HEK293 (cell line): ENCODE measurements around the gene PLCB3.

ENCODE experiments used
- CTCF ChIA-PET: fragments of 350-600 bp; formaldehyde crosslinking; extraction: SDS; loops from one replicate; lab custom pipeline; 2021; ENCODE audit warnings: antibody characterized with exemption; lab: Yijun Ruan, JAX
- POLR2A ChIA-PET: fragments of 300-600 bp; formaldehyde crosslinking; extraction: SDS; loops from one replicate; lab custom pipeline; 2020; ENCODE audit warnings: antibody characterized with exemption, inconsistent platforms; lab: Yijun Ruan, JAX
- H3K27ac ChIP-seq: fragments of 200-500 bp; sonication (Bioruptor generic); 2 replicates; pipeline ENCODE4 v1.5.1; 2014; ENCODE audit warnings: low read depth, low read length, control low read depth, inconsistent platforms; ENCODE audit errors: extremely low read depth
- H3K36me3 ChIP-seq, 2 experiments: fragments of 200-500 bp in 1 of 2; sonication (Bioruptor generic) in 1 of 2; 1 replicate in 1 of 2; 2 replicates in 1 of 2; pipeline ENCODE4 v1.5.1; 2014 to 2017; ENCODE audit warnings: inconsistent platforms in 2 of 2, low read length in 2 of 2; ENCODE audit not compliant: control insufficient read depth in 2 of 2, insufficient read depth in 1 of 2
- H3K4me1 ChIP-seq: fragments of 200-500 bp; sonication (Bioruptor generic); 2 replicates; pipeline ENCODE4 v1.5.1; 2014; ENCODE audit warnings: mild to moderate bottlenecking, low read length, inconsistent platforms; ENCODE audit not compliant: control insufficient read depth, insufficient read depth
- H3K4me3 ChIP-seq: 2 replicates; pipeline ENCODE4 v1.5.1; 2011; ENCODE audit warnings: low read depth, mild to moderate bottlenecking, control low read depth, low read length, moderate library complexity
- H3K9me3 ChIP-seq: fragments of 200-500 bp; sonication (Bioruptor generic); 2 replicates; pipeline ENCODE4 v1.5.1; 2014; ENCODE audit warnings: low read depth, low read length, inconsistent platforms; ENCODE audit not compliant: control insufficient read depth, insufficient read depth
- BCL11B ChIP-seq: fragments of 450-650 bp; formaldehyde crosslinking; IDR thresholded peaks from 2 replicates; pipeline ENCODE4 v1.5.1; 2016; ENCODE audit warnings: low read depth, missing biosample characterization, missing genetic modification characterization
- GLIS2 ChIP-seq: fragments of 450-650 bp; formaldehyde crosslinking; IDR thresholded peaks from 2 replicates; pipeline ENCODE4 v1.5.1; 2016; ENCODE audit warnings: missing biosample characterization, missing genetic modification characterization
- HOXC10 ChIP-seq: sonication (generic); formaldehyde crosslinking; IDR thresholded peaks from 2 replicates; pipeline ENCODE4 v1.8.1; 2023; ENCODE audit warnings: mild to moderate bottlenecking, missing genetic modification reagents
- HOXD13 ChIP-seq: sonication (generic); formaldehyde crosslinking; IDR thresholded peaks from 2 replicates; pipeline ENCODE4 v1.8.0; 2022; ENCODE audit warnings: missing genetic modification reagents, borderline replicate concordance
- INSM2 ChIP-seq: fragments of 450-650 bp; formaldehyde crosslinking; IDR thresholded peaks from 2 replicates; pipeline ENCODE4 v1.5.1; 2016; ENCODE audit warnings: missing biosample characterization, missing genetic modification characterization
- KLF1 ChIP-seq: fragments of 450-650 bp; formaldehyde crosslinking; IDR thresholded peaks from 2 replicates; pipeline ENCODE4 v1.5.1; 2016; ENCODE audit warnings: missing biosample characterization, missing genetic modification characterization
- OVOL3 ChIP-seq: fragments of 450-650 bp; formaldehyde crosslinking; IDR thresholded peaks from 2 replicates; pipeline ENCODE4 v1.5.1; 2016; ENCODE audit warnings: missing biosample characterization, missing genetic modification characterization
- PRDM6 ChIP-seq: fragments of 450-650 bp; formaldehyde crosslinking; IDR thresholded peaks from 2 replicates; pipeline ENCODE4 v1.5.1; 2017; ENCODE audit warnings: missing biosample characterization, missing genetic modification characterization
- SP3 ChIP-seq: fragments of 450-650 bp; formaldehyde crosslinking; IDR thresholded peaks from 2 replicates; pipeline ENCODE4 v1.5.1; 2016; ENCODE audit warnings: missing biosample characterization, missing genetic modification characterization
- ZBTB7A ChIP-seq: fragments of 450-650 bp; formaldehyde crosslinking; IDR thresholded peaks from 2 replicates; pipeline ENCODE4 v1.5.1; 2016; ENCODE audit warnings: low read depth, missing biosample characterization, missing genetic modification characterization
- ZNF157 ChIP-seq: fragments of 450-650 bp; formaldehyde crosslinking; IDR thresholded peaks from 2 replicates; pipeline ENCODE4 v1.5.1; 2016; ENCODE audit warnings: missing biosample characterization, missing genetic modification characterization
- ZNF16 ChIP-seq: fragments of 450-650 bp; formaldehyde crosslinking; IDR thresholded peaks from 2 replicates; pipeline ENCODE4 v1.5.1; 2016; ENCODE audit warnings: low read depth, missing biosample characterization, missing genetic modification characterization
- ZNF202 ChIP-seq: fragments of 450-650 bp; formaldehyde crosslinking; IDR thresholded peaks from 2 replicates; pipeline ENCODE4 v1.5.1; 2016; ENCODE audit warnings: missing biosample characterization, missing genetic modification characterization, borderline replicate concordance
- ZNF221 ChIP-seq: fragments of 450-650 bp; formaldehyde crosslinking; IDR thresholded peaks from 2 replicates; pipeline ENCODE4 v1.5.1; 2017; ENCODE audit warnings: missing biosample characterization, missing genetic modification characterization, borderline replicate concordance
- ZNF24 ChIP-seq: fragments of 450-650 bp; formaldehyde crosslinking; IDR thresholded peaks from 2 replicates; pipeline ENCODE4 v1.5.1; 2016; ENCODE audit warnings: missing biosample characterization, missing genetic modification characterization
- ZNF248 ChIP-seq: fragments of 450-650 bp; formaldehyde crosslinking; IDR thresholded peaks from 2 replicates; pipeline ENCODE4 v1.5.1; 2017; ENCODE audit warnings: missing biosample characterization, missing genetic modification characterization
- ZNF311 ChIP-seq: fragments of 450-650 bp; formaldehyde crosslinking; IDR thresholded peaks from 2 replicates; pipeline ENCODE4 v1.5.1; 2017; ENCODE audit warnings: missing biosample characterization, missing genetic modification characterization, borderline replicate concordance
- ZNF391 ChIP-seq: fragments of 450-650 bp; formaldehyde crosslinking; IDR thresholded peaks from 2 replicates; pipeline ENCODE4 v1.5.1; 2016; ENCODE audit warnings: low read depth, missing biosample characterization, missing genetic modification characterization, borderline replicate concordance
- ZNF394 ChIP-seq: fragments of 450-650 bp; formaldehyde crosslinking; IDR thresholded peaks from 2 replicates; pipeline ENCODE4 v1.5.1; 2016; ENCODE audit warnings: missing biosample characterization, missing genetic modification characterization, mild to moderate bottlenecking, moderate library complexity, borderline replicate concordance
- ZNF544 ChIP-seq: fragments of 450-650 bp; formaldehyde crosslinking; IDR thresholded peaks from 2 replicates; pipeline ENCODE4 v1.5.0; 2017; ENCODE audit warnings: missing biosample characterization, missing genetic modification characterization
- ZNF561 ChIP-seq: fragments of 450-650 bp; IDR thresholded peaks from 2 replicates; pipeline ENCODE4 v1.5.1; 2018; ENCODE audit warnings: missing biosample characterization, missing genetic modification characterization, borderline replicate concordance
- ZNF596 ChIP-seq: fragments of 450-650 bp; IDR thresholded peaks from 2 replicates; pipeline ENCODE4 v1.5.0; 2018; ENCODE audit warnings: missing biosample characterization, mild to moderate bottlenecking, missing genetic modification characterization, moderate library complexity
- ZNF830 ChIP-seq: fragments of 450-650 bp; IDR thresholded peaks from 2 replicates; pipeline ENCODE4 v1.5.0; 2018; ENCODE audit warnings: missing biosample characterization, missing genetic modification characterization, low read depth, mild to moderate bottlenecking, moderate library complexity
- ZSCAN23 ChIP-seq: fragments of 450-650 bp; formaldehyde crosslinking; IDR thresholded peaks from 2 replicates; pipeline ENCODE4 v1.5.1; 2016; ENCODE audit warnings: missing biosample characterization, missing genetic modification characterization
- TF ChIP-seq, protein P1 (sequence below): fragments of 450-650 bp; formaldehyde crosslinking; IDR thresholded peaks from 2 replicates; pipeline ENCODE4 v1.5.1; 2016; ENCODE audit warnings: missing biosample characterization, missing genetic modification characterization
- TF ChIP-seq, protein P2 (sequence below): fragments of 450-650 bp; formaldehyde crosslinking; IDR thresholded peaks from 2 replicates; pipeline ENCODE4 v1.5.1; 2016; ENCODE audit warnings: missing biosample characterization, missing genetic modification characterization

PLCB3 gene

GRCh38 chr11:64218628-64219353 is 32.5 kb upstream of the PLCB3 start (continued):
- TF ChIP-seq ZNF561, result no peak
- no peak for TF ChIP-seq ZBTB7A
- TF ChIP-seq ZSCAN23 (tag by site-specific recombination), result no peak
- no peak for TF ChIP-seq ZNF311 (tag by site-specific recombination)

DNA sequence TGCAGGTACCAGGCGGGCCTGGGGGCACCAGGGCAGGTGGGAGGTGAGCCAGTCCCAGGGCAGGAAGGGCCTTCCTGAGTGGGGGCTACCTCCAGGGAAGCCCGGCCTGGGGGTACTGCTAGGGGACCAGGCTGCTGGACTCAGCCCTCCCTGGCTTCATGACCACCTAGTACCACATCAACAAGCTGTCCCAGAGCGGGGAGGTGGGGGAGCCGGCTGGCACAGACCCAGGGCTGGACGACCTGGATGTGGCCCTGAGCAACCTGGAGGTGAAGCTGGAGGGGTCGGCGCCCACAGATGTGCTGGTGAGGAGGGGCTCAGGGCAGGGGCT is 32.0 kb upstream of the PLCB3 start:
- no peak overlapping the region for H3K4me3 ChIP-seq
- H3K4me1 ChIP-seq, result no peaks in the 10 kb centered on the region
- POLR2A ChIA-PET, result interaction anchor here (1.1 kb wide), 1 partner anchor 10 kb away, joined by 3 read pairs; no protein-coding TSS in a partner anchor
- H3K36me3 ChIP-seq, result peaks cover 0 to 22% of the 10 kb centered on the region in 2 experiments; a peak in 1 of 3 replicates
- no peak overlapping the region for H3K27ac ChIP-seq
- TF ChIP-seq KLF1 (no peak), HOXC10 (CRISPR knock-in tag) (no peak), ZNF16 (tag by site-specific recombination) (no peak), INSM2 (no peak), ZNF157 (tag by site-specific recombination) (no peak), ZNF202 (tag by site-specific recombination) (no peak), ZNF394 (no peak), ZNF248 (tag by site-specific recombination) (no peak), BCL11B (tag by site-specific recombination) (no peak), ZNF596 (tag by site-specific recombination) (no peak), SP3 (tag by site-specific recombination) (no peak)
- TF ChIP-seq, protein P1, sequence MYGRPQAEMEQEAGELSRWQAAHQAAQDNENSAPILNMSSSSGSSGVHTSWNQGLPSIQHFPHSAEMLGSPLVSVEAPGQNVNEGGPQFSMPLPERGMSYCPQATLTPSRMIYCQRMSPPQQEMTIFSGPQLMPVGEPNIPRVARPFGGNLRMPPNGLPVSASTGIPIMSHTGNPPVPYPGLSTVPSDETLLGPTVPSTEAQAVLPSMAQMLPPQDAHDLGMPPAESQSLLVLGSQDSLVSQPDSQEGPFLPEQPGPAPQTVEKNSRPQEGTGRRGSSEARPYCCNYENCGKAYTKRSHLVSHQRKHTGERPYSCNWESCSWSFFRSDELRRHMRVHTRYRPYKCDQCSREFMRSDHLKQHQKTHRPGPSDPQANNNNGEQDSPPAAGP (tag by site-specific recombination), result no peak
- CTCF ChIA-PET, result interaction anchor here (0.7 to 5.2 kb wide), 3 partner anchors 14 to 84 kb away, joined by 3 to 37 read pairs (median 4); partner anchors contain the start of gene FERMT3
- no peaks in the 10 kb centered on the region for H3K9me3 ChIP-seq

DNA sequence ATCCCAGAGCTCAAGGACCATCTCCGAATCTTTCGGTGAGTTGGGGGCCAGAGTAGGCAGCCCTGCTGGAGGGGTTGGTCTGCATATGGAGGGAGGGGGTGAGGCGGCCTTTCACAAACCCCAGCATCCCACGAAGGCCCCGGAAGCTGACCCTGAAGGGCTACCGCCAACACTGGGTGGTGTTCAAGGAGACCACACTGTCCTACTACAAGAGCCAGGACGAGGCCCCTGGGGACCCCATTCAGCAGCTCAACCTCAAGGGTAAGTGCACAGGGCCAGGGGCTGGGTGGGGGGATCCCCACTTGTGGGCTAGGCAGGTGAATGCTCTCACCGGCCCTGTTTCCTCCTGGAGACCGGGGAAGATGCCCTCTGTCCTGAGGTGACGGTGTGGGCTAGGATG is 31.6 kb upstream of the PLCB3 start:
- Histone ChIP-seq H3K4me1 (no peaks in the 10 kb centered on the region), H3K4me3 (no peak overlapping the region), H3K27ac (no peak overlapping the region), H3K36me3 (peaks cover 0 to 26% of the 10 kb centered on the region in 2 experiments; a peak in 1 of 3 replicates), H3K9me3 (no peaks in the 10 kb centered on the region)
- CTCF ChIA-PET, result no interaction called here
- POLR2A ChIA-PET, result interaction anchor here (1.1 kb wide), 1 partner anchor 10 kb away, joined by 3 read pairs; no protein-coding TSS in a partner anchor
- no peak for TF ChIP-seq ZNF391 (tag by site-specific recombination)
- no peak for TF ChIP-seq PRDM6 (tag by site-specific recombination)
- TF ChIP-seq ZNF830 (tag by site-specific recombination), result no peak
- no peak for TF ChIP-seq ZNF544 (tag by site-specific recombination)
- TF ChIP-seq BCL11B (tag by site-specific recombination), result no peak
- no peak for TF ChIP-seq HOXD13 (CRISPR knock-in tag)
- TF ChIP-seq, protein P2, sequence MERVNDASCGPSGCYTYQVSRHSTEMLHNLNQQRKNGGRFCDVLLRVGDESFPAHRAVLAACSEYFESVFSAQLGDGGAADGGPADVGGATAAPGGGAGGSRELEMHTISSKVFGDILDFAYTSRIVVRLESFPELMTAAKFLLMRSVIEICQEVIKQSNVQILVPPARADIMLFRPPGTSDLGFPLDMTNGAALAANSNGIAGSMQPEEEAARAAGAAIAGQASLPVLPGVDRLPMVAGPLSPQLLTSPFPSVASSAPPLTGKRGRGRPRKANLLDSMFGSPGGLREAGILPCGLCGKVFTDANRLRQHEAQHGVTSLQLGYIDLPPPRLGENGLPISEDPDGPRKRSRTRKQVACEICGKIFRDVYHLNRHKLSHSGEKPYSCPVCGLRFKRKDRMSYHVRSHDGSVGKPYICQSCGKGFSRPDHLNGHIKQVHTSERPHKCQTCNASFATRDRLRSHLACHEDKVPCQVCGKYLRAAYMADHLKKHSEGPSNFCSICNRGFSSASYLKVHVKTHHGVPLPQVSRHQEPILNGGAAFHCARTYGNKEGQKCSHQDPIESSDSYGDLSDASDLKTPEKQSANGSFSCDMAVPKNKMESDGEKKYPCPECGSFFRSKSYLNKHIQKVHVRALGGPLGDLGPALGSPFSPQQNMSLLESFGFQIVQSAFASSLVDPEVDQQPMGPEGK (tag by site-specific recombination), result no peak
- no peak for TF ChIP-seq ZNF221 (tag by site-specific recombination)
- no peak for TF ChIP-seq ZNF311 (tag by site-specific recombination)
- no peak for TF ChIP-seq OVOL3 (tag by site-specific recombination)
- TF ChIP-seq ZNF24 (tag by site-specific recombination), result no peak
- TF ChIP-seq GLIS2, result no peak
